ENCODE measurements around the gene MRRF.

GRCh38 chr9:122274055-122274454 lies 9.4 kb downstream of the MRRF start:
- TF ChIP-seq CTCF (IDR thresholded peaks at IDR 0.05) (no peak), POLR2A (IDR thresholded peaks at IDR 0.05) (no peak)
